HepG2 (cell line): ENCODE measurements around the gene HERC4.
"Not testable (repeated sequence)": the region's sequence is repeated elsewhere in the genome, so short reads cannot be mapped to it uniquely, and the experiment has no call there.

ENCODE experiments used
- HNF1A ChIP-seq, 2 experiments: sonication (generic) in 1 of 2; formaldehyde crosslinking in 1 of 2; IDR thresholded peaks; 2 replicates each; pipeline versions ENCODE4 v1.4.0 to v1.6.1; 2016 to 2020; ENCODE audit warnings: borderline replicate concordance in 1 of 2, low read depth in 1 of 2, mild to moderate bottlenecking in 1 of 2, missing genetic modification reagents in 1 of 2
- NR2C2 ChIP-seq: sonication (generic); formaldehyde crosslinking; IDR thresholded peaks from 2 replicates; pipeline ENCODE4 v1.4.0; 2020; ENCODE audit warnings: missing genetic modification reagents, mild to moderate bottlenecking, moderate library complexity, borderline replicate concordance
- RFX5 ChIP-seq: IDR thresholded peaks from 2 replicates; pipeline ENCODE4 v1.6.1; 2011; ENCODE audit warnings: low read depth, low read length, improper control_type of control experiment
- TAF1 ChIP-seq: sonication (generic); formaldehyde crosslinking; IDR thresholded peaks from 2 replicates; pipeline ENCODE4 v1.4.0; 2020; ENCODE audit warnings: missing genetic modification reagents
- ZBTB40 ChIP-seq, 2 experiments: fragments of 450-650 bp in 1 of 2; sonication (generic) in 1 of 2; formaldehyde crosslinking in 1 of 2; IDR thresholded peaks; 2 replicates each; pipeline versions ENCODE4 v1.6.1 to v1.8.0; 2016 to 2022; ENCODE audit warnings: antibody characterized with exemption in 1 of 2, mild to moderate bottlenecking in 1 of 2, missing genetic modification reagents in 1 of 2

GRCh38 chr10:67966035-67966434, 109.0 kb downstream of the HERC4 start:
- not testable (repeated sequence) for TF ChIP-seq NR2C2 (CRISPR knock-in tag); RFX5; TAF1 (CRISPR knock-in tag); HNF1A (IDR thresholded peaks at IDR 0.05; ENCODE audit: low read depth); HNF1A (CRISPR knock-in tag; IDR thresholded peaks at IDR 0.05; ENCODE audit: borderline replicate concordance); ZBTB40 (IDR thresholded peaks at IDR 0.05); ZBTB40 (CRISPR knock-in tag; IDR thresholded peaks at IDR 0.05)
